GM13976 (cell line): ENCODE data around the gene KLHL12.

ENCODE experiments used
- DNase-seq: peaks from one replicate; pipeline ENCODE4 v3.0.0; 2012; ENCODE audit warnings: low spot score
- CTCF ChIP-seq: IDR thresholded peaks from 2 replicates; pipeline ENCODE4 v1.5.1; 2012; ENCODE audit warnings: borderline replicate concordance, mild to moderate bottlenecking; ENCODE audit not compliant: insufficient read depth; ENCODE audit errors: extremely low read depth, missing control alignments, control extremely low read depth
- in situ Hi-C: fragments of 300-500 bp; cut with MboI; formaldehyde crosslinking; loops from one replicate; pipeline ENCODE4 v1.12.0; 2022; ENCODE audit warnings: low sequenced_read_pairs, mixed read lengths, inconsistent platforms; ENCODE audit not compliant: unreplicated experiment

The KLHL12 gene

GRCh38 chr1:202890392-202890791 is 36.6 kb downstream of the KLHL12 start:
- DNase-seq: no peak
- in situ Hi-C loops: no loop called here
- TF ChIP-seq CTCF: no peak

GRCh38 chr1:202888531-202889360 is 38.3 kb downstream of the KLHL12 start, which contains the start of gene RABIF:
TSS of gene RABIF (minus strand) at chr1:202889149. CDS start at chr1:202889098, 51 bp downstream.
- no peak for TF ChIP-seq CTCF
- in situ Hi-C loops: no loop called here
- peak; percentile 97 for DNase-seq

- in situ Hi-C loops: no loop called here
- no peak for TF ChIP-seq CTCF
- no peak for DNase-seq
Observed at GRCh38 chr1:202888221-202888530, 38.9 kb downstream of the KLHL12 start.

DNA sequence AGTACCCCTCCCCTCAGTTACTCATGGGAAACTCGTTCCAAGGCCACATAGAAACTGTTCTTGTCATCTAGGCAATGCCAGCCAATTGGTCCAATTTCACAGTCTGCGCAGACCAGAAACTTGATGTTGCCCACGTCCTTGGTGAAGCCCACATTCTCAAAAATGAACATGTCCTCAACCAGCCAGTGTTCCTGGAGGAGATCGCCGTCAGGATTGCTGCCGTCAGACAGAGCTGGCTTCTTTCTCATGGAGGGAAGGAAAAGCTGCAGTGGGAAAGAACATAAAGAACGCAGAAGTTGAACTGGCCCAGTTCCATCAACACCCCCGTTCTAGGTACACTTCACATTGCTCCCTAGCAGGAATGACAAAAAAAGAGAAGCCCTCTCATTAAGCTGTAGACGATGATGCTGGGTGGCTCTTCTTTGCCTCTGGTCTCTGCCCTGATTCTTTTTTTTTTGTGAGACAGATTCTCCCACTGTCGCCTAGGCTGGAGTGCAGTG is 46.0 kb downstream of the KLHL12 start:
- in situ Hi-C loops: no loop called here
- TF ChIP-seq CTCF: no peak
- no peak for DNase-seq

- in situ Hi-C loops: no loop called here
- TF ChIP-seq CTCF: no peak
- no peak for DNase-seq
Observed at GRCh38 chr1:202880062-202880461, 47.0 kb downstream of the KLHL12 start.

- in situ Hi-C loops: no loop called here
- no peak for TF ChIP-seq CTCF
- no peak for DNase-seq
Observed at GRCh38 chr1:202879128-202879527, 47.9 kb downstream of the KLHL12 start.
